ENCODE data around the gene SMIM24. TPM values are rescaled to one million over a fixed set of nuclear protein-coding genes. Genes with fewer than 3 reads are reported as not detected.

Gene SMIM24
- total RNA-seq, 1 donor from 2014 or later: not detected

DNA sequence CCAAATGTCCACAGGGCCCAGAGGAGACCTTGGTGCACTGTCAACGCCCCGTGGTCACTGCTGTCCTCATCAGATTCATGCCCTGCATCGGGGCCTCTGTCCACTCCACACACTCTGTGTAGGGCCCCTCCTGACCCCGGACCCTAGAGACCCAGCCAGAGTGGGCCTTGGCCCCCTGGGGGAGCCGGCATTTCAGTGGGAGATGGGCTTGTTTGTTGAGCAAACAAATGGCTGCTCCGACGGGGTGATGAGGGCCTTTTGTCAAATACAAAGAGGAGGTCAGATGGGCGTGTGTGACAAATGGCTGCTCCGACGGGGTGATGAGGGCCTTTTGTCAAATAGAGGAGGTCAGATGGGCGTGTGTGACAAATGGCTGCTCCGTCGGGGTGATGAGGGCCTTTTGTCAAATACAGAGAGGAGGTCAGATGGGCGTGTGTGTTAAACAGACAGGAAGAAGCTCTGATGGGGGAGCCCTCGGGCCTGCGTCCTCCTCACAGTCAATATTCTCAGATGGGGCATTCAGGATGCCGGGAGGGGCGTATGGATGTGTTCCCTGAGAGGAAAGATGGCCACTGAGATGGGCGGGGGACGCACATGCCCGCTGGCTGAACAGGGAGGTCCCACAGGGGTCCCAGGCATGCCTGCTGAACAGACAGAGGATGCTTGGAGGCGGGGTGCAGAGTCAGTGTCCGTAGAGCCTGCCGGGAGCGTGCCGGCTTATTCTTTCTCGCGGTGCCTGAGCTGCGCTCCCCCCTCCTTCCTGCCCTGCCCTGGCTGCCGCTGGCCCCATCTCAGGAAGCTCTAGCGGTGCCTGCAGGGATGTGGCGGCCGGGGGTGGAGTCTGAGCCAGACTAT, 36.3 kb downstream of the SMIM24 start:
- H3K4me1 Mint-ChIP-seq (ENCODE audit: low read depth, unreplicated experiment): peaks cover 9% of the 10 kb centered on the region
- TF ChIP-seq, protein P1, sequence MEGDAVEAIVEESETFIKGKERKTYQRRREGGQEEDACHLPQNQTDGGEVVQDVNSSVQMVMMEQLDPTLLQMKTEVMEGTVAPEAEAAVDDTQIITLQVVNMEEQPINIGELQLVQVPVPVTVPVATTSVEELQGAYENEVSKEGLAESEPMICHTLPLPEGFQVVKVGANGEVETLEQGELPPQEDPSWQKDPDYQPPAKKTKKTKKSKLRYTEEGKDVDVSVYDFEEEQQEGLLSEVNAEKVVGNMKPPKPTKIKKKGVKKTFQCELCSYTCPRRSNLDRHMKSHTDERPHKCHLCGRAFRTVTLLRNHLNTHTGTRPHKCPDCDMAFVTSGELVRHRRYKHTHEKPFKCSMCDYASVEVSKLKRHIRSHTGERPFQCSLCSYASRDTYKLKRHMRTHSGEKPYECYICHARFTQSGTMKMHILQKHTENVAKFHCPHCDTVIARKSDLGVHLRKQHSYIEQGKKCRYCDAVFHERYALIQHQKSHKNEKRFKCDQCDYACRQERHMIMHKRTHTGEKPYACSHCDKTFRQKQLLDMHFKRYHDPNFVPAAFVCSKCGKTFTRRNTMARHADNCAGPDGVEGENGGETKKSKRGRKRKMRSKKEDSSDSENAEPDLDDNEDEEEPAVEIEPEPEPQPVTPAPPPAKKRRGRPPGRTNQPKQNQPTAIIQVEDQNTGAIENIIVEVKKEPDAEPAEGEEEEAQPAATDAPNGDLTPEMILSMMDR (IDR thresholded peaks at IDR 0.05; ENCODE audit: partially characterized antibody, unreplicated experiment): no peak
- peak overlapping the region; percentile 93 for H3K27ac Mint-ChIP-seq (ENCODE audit: unreplicated experiment)
- peaks cover 1% of the 10 kb centered on the region for H3K27me3 Mint-ChIP-seq (ENCODE audit: unreplicated experiment)
- H3K9me3 Mint-ChIP-seq (ENCODE audit: unreplicated experiment): no peaks in the 10 kb centered on the region
- peak overlapping the region; percentile 71 for H3K4me3 Mint-ChIP-seq (ENCODE audit: unreplicated experiment)
- H3K36me3 Mint-ChIP-seq (ENCODE audit: unreplicated experiment): no peaks in the 10 kb centered on the region
- peak; percentile 74 for DNase-seq

DNA sequence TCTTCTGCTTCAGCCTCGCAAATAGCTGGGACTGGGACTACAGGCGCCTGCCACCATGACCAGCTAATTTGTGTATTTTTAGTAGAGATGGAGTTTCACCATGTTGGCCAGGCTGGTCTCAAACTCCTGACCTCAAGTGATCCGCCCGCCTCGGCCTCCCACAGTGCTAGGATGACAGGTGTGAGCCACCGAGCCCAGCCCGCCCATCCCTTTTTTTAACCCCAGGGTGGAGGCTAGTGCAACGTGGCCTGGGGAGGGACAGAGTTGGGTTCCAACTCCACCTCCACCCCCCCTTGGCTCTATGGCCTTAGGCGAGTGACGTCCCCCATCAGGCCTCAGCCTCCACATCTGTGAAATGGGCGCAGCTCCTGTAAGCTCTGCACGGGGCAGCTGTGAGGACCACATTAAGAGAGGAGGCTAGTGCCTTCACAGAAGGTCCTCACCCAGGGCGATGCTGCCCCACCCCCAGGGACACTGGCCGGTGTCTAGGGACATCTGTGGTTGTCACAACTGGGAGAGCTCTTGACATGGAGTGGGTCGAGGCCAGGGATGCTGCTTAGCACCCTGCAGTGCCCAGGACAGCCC, 37.7 kb downstream of the SMIM24 start:
- DNase-seq: no peak
- Mint-ChIP-seq H3K4me1 (ENCODE audit: low read depth, unreplicated experiment) (peaks cover 9% of the 10 kb centered on the region), H3K36me3 (ENCODE audit: unreplicated experiment) (no peaks in the 10 kb centered on the region), H3K27ac (ENCODE audit: unreplicated experiment) (no peak overlapping the region), H3K4me3 (ENCODE audit: unreplicated experiment) (no peak overlapping the region), H3K9me3 (ENCODE audit: unreplicated experiment) (peaks cover 2% of the 10 kb centered on the region), H3K27me3 (ENCODE audit: unreplicated experiment) (peaks cover 1% of the 10 kb centered on the region)
- TF ChIP-seq, protein P1 (IDR thresholded peaks at IDR 0.05; ENCODE audit: partially characterized antibody, unreplicated experiment): no peak

GRCh38 chr19:3441986-3442329, 38.4 kb downstream of the SMIM24 start:
- Mint-ChIP-seq H3K4me1 (ENCODE audit: low read depth, unreplicated experiment) (peaks cover 9% of the 10 kb centered on the region), H3K27ac (ENCODE audit: unreplicated experiment) (no peak overlapping the region), H3K27me3 (ENCODE audit: unreplicated experiment) (peaks cover 1% of the 10 kb centered on the region), H3K36me3 (ENCODE audit: unreplicated experiment) (no peaks in the 10 kb centered on the region), H3K9me3 (ENCODE audit: unreplicated experiment) (peaks cover 2% of the 10 kb centered on the region), H3K4me3 (ENCODE audit: unreplicated experiment) (no peak overlapping the region)
- TF ChIP-seq, protein P1 (IDR thresholded peaks at IDR 0.05; ENCODE audit: partially characterized antibody, unreplicated experiment): no peak
- DNase-seq: no peak

GRCh38 chr19:3441089-3441985, 39.0 kb downstream of the SMIM24 start:
- TF ChIP-seq, protein P1 (IDR thresholded peaks at IDR 0.05; ENCODE audit: partially characterized antibody, unreplicated experiment): no peak
- H3K4me3 Mint-ChIP-seq (ENCODE audit: unreplicated experiment): no peak overlapping the region
- H3K4me1 Mint-ChIP-seq (ENCODE audit: low read depth, unreplicated experiment): peaks cover 9% of the 10 kb centered on the region
- H3K36me3 Mint-ChIP-seq (ENCODE audit: unreplicated experiment): no peaks in the 10 kb centered on the region
- H3K9me3 Mint-ChIP-seq (ENCODE audit: unreplicated experiment): peaks cover 2% of the 10 kb centered on the region
- DNase-seq: no peak
- peaks cover 1% of the 10 kb centered on the region for H3K27me3 Mint-ChIP-seq (ENCODE audit: unreplicated experiment)
- H3K27ac Mint-ChIP-seq (ENCODE audit: unreplicated experiment): no peak overlapping the region

Data from glutamatergic neuron (in vitro differentiated cells).